Endothelial cell of umbilical vein (primary cell): ENCODE results near the gene SMIM14.

Source experiments
- POLR2A ChIP-seq: IDR thresholded peaks from 2 replicates; pipeline ENCODE4 v1.6.1; 2012; ENCODE audit warnings: low read depth, mild to moderate bottlenecking, control low read depth, low read length
- TF ChIP-seq, protein P1 (sequence below), 2 donors: IDR thresholded peaks; 1 replicate in 1 of 2; 2 replicates in 1 of 2; pipeline ENCODE4 v1.5.1; 2011; ENCODE audit warnings: low read length in 2 of 2, mild to moderate bottlenecking in 2 of 2, moderate library complexity in 2 of 2, control low read depth in 1 of 2, inconsistent platforms in 1 of 2, low read depth in 1 of 2; ENCODE audit not compliant: insufficient read depth in 1 of 2; ENCODE audit errors: extremely low read depth in 1 of 2

DNA sequence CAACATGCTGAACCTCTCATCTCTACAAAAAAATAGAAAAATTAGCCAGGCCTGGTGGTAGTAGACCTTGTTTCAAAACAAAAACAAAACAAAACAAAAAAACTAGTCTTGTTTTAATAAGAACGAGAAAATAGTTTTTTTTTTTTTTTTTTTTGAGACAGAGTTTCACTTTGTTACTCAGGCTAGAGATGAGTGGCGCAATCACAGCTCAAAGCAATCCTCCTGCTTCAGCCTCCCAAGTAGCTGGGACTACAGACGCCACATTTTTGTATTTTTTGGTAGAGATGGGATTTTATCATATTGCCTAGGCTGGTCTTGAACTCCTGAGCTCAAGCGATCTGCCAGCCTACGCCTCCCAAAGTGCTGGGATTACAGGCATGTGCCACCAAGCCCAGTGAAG lies 63.7 kb downstream of the SMIM14 start:
- TF ChIP-seq, protein P1, sequence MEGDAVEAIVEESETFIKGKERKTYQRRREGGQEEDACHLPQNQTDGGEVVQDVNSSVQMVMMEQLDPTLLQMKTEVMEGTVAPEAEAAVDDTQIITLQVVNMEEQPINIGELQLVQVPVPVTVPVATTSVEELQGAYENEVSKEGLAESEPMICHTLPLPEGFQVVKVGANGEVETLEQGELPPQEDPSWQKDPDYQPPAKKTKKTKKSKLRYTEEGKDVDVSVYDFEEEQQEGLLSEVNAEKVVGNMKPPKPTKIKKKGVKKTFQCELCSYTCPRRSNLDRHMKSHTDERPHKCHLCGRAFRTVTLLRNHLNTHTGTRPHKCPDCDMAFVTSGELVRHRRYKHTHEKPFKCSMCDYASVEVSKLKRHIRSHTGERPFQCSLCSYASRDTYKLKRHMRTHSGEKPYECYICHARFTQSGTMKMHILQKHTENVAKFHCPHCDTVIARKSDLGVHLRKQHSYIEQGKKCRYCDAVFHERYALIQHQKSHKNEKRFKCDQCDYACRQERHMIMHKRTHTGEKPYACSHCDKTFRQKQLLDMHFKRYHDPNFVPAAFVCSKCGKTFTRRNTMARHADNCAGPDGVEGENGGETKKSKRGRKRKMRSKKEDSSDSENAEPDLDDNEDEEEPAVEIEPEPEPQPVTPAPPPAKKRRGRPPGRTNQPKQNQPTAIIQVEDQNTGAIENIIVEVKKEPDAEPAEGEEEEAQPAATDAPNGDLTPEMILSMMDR (IDR thresholded peaks at IDR 0.05; ENCODE audit: extremely low read depth in 1 of 2, insufficient read depth in 1 of 2, low read depth in 1 of 2, low read length in 2 of 2): no peak
- no peak for TF ChIP-seq POLR2A
